ENCODE results near the gene ZDHHC3.
"Not testable (repeated sequence)": the region's sequence is repeated elsewhere in the genome, so short reads cannot be mapped to it uniquely, and the experiment has no call there.

Gene ZDHHC3

DNA sequence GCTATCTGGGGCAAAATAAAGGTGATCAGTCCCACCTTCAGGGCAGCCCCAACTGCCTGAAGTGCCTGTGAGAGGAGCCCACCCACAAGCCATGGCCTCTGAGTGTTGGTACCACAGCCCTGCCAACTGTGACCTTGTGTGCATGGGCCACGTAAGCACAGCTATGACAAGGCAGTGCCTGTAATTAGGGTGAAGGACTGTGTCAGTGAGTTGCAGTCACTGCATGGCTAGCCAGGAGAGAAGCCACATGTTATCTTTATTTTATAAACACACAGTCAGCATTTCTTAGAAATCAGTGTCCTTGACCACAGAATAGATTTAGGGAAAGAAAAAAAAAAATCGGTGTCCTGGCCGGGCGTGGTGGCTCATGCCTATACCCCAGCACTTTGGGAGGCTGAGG, 24.8 kb upstream of the ZDHHC3 start:
- in situ Hi-C loops (cut with HindIII; ENCODE audit: low pct_ligation_motif_present, low pct_unique_long_range_greater_than_20kb, low sequenced_read_pairs), result no loop called here
- no peak for DNase-seq

DNA sequence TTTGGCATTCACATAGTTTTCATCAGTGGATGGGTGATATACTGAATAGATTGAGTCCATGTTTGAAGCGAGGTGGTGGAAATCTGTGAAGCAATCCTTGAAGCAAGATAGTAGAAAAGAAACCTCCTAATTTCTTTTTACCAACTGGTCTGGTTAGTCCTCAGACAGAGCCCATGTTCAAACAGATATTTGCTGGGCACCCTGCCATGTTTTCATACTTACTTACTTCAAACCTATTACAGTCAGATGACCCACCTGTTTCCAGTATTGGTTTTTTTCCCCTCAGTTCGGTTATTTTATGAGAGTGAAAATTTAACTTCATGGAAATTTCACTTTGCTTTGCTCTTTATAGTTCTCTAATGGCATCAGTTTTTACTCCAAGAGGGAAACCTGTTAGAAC, 23.8 kb upstream of the ZDHHC3 start:
- no peak for DNase-seq
- in situ Hi-C loops (cut with HindIII; ENCODE audit: low pct_ligation_motif_present, low pct_unique_long_range_greater_than_20kb, low sequenced_read_pairs), result no loop called here

DNA sequence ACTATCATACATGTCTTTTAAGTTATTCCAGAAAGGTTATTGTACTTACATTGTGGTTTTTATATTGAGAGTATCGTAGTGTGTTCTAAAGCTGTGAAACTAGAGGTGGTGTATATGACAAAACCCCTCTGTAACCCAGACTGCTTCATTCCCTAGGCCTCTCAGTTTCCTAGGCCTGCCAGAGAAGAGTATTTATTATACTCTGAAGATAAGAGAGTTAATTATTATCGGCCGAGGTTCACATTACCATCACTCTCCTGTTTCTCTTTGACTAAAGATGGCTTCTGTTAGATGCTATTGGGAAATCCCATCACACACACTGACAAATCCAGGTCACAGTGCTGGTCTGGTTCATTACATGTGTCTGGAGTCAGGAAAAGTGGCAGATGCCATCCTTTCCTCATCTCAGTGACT, 20.6 kb upstream of the ZDHHC3 start:
- in situ Hi-C loops (cut with HindIII; ENCODE audit: low pct_ligation_motif_present, low pct_unique_long_range_greater_than_20kb, low sequenced_read_pairs), result no loop called here
- peak; percentile 22 for DNase-seq

DNA sequence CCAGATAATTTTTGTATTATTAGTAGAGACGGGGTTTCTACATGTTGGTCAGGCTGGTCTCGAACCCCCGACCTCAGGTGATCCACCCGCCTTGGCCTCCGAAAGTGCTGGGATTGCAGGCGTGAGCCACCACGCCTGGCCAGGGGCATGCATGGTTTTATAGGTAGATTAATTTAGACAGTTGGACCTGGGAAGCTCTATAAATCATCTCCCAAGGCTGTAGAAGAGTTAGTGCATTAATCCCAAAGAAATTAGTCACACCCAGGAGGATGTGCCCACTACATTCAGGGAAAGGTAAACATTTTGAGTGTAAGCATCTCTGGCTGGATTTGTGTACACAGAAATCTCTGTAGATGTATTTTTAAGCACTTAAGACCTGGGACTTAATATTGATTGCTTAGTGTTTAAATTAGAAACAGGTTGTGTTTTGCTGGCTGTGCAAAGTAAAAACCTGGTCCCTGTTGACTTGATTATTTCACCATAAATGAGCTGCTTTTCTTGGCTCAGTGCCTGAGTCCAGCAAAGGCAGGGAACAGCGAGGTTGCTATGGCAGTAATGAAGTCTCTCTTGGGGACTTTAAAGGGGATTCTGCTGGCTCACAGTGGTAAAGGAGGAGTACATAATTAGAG, 19.3 kb upstream of the ZDHHC3 start:
- DNase-seq, result no peak

DNA sequence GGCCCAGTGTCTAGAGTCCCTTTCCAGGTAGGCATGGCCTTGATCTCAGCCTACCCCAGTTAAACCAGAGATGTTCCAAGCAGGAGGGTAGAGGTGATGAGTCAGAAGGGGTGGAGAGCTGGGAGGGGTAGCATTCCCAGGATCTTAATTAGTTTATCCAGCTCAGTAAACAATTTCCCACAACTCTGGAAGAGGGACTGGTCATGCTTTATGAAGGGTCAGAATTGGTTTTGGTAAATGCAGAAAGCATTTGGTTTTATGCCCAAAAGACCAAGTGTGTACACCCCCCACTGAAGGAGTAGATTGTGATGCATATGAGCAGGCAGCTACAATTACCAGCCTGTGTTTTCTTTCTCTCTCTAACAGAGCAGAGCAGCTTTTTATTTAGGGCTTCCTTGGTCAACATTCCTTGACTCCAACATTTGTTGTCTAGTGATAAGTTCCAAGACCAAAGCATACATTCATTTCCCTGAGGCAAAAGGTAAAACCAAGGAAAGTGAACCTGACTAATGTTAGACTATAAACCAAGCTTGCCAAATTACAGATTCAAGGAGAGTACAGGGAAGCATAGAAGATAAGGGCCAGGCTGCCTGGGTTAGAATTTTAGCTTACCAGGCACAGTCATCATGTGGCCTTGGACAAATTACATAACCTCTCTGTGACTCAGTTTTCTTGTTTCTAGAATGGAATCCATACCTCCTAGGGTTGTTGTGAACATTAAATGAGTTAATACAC, 17.7 kb upstream of the ZDHHC3 start:
- in situ Hi-C loops (cut with HindIII; ENCODE audit: low pct_ligation_motif_present, low pct_unique_long_range_greater_than_20kb, low sequenced_read_pairs), result no loop called here
- no peak for DNase-seq

More for the DNA sequence above, 19.3 kb upstream of the ZDHHC3 start:
- in situ Hi-C loops (cut with HindIII; ENCODE audit: low pct_ligation_motif_present, low pct_unique_long_range_greater_than_20kb, low sequenced_read_pairs), result no loop called here

DNA sequence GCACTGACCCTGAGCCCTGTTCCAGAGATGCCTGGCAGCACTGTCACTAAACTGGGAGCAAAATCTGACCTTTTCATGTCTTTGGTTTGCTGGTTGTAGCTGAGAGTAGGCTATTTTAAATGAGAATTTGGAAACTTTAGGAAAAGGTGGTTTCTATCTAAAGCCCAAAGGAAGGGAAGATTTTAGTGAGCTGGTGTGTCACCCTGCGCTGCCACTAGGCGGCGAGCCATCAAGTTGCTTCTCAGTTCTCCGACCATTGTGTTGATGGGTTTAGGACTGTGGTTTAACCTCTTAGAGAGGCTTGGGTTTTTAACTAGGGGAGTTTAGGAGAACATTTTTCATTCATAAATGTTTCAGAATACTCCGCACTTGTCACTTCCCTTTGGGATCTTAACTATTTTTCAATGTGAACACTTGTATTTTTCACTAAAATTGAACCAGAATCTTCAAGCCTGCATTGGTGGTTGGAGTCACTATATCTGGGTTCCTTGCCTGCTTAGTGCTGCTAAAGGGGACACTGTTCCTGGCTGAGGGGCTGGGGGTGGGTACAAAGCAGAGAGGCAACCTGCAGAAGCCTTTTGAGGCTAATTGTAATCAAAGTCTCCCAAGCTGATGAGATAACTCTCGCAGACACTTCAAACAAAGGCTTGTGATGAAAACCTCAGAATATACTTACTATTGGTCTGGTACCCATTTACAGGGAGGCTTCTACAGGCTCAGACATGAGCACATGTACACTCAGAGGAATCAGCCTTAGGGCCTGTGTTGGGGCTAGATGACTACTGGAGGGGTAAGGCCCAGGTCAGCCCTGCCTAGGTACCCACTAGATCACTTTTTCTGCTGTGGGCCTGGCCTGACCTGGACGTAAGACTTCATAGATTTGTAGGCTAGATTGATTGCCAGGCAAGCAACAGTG, 16.8 kb upstream of the ZDHHC3 start:
- in situ Hi-C loops (cut with HindIII; ENCODE audit: low pct_ligation_motif_present, low pct_unique_long_range_greater_than_20kb, low sequenced_read_pairs), result no loop called here
- DNase-seq, result no peak

DNA sequence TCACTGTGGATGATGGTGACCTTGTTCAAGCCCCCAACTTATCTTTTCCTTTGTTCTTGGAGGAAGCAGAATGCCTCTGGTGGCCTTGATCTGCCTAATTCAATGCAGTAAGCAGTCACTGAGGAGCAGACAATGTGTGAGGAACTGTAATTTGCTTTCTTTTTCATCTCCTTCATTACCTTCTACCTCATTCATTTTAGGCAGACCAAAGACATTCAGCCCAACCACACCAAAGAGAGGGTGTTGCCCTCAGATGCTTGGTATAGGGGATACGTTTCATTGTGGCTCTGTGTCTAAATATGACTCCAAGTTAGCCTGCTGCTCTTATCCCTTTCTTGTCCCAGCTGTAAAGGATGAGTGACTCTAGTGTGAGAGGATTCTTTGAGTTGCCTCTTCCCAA, 15.4 kb upstream of the ZDHHC3 start:
- in situ Hi-C loops (cut with HindIII; ENCODE audit: low pct_ligation_motif_present, low pct_unique_long_range_greater_than_20kb, low sequenced_read_pairs), result no loop called here

DNA sequence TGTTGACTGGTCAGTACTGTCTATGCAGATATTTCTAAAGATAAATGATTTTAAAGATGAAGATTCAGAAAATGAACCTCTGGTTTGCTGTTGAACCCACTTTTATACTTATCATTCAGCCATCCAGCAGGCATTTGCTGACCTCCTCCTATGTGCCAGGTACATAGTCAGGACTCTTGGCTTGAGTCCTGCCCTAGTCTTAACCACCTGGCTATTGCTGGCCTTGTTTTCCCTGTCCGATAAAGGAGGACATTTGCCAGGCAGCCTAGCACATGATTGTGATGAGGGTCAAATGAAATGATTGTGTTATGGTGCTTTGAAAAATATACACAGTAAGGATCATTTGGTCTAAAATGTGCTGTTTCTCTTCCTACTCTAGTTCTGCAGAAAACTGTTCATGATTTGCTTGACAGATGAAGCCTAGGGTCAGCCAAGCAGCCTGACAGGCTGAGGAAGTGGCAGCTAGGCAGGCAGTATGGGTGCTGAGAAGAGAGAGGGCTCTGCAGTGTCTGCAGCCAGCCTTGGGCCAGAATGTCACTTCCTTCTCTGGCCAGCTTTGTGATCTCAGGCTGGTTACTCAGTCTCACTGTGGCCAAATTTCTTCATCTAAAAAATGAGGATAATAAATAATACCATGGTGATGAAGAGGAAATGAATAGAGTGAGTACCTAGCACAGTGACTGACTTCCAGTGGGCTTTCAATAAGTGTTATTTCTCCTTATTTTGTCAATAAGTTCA, 13.8 kb upstream of the ZDHHC3 start:
- no peak for DNase-seq
- in situ Hi-C loops (cut with HindIII; ENCODE audit: low pct_ligation_motif_present, low pct_unique_long_range_greater_than_20kb, low sequenced_read_pairs), result no loop called here

More for the DNA sequence above, 15.4 kb upstream of the ZDHHC3 start:
- DNase-seq, result no peak

DNA sequence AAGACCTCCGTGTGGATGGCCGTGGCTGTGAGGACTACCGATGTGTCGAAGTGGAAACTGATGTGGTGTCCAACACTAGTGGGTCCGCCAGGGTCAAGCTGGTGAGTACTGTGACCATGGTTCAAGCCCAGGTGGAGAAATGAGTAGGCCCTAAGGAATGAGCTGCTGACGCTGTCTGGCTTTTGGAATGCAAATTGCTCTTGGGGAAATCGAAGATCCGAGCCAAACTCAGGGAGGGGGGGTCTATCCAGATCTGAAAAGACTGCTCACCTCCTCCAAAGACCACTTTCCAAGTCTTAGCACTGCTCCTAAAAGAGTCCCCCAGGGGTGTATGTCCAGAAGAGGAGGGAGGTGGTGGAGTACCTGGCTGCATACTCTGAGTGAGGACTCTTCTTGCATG, 13.2 kb upstream of the ZDHHC3 start:
- in situ Hi-C loops (cut with HindIII; ENCODE audit: low pct_ligation_motif_present, low pct_unique_long_range_greater_than_20kb, low sequenced_read_pairs), result no loop called here
- DNase-seq, result no peak

DNA sequence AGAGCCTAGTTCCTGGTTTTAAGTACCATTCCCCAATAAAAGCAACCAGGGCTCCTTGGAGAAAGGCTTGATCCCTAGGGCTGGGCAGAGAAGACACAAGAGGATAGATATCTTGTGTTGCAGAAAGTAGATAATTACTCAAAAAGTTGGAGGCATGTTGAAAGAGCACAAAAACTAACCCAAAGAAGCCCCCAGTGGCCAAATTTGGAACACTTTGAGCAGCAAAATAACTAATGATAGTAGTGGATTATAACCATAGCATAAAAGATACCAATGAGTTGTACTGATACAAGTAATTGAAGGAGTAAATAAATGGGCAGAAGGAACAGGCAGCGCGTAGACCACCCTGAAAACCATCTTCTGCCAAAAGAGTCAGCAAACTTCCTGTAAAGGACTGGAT, 12.1 kb upstream of the ZDHHC3 start:
- peak; percentile 17 for DNase-seq
- in situ Hi-C loops (cut with HindIII; ENCODE audit: low pct_ligation_motif_present, low pct_unique_long_range_greater_than_20kb, low sequenced_read_pairs), result no loop called here

DNA sequence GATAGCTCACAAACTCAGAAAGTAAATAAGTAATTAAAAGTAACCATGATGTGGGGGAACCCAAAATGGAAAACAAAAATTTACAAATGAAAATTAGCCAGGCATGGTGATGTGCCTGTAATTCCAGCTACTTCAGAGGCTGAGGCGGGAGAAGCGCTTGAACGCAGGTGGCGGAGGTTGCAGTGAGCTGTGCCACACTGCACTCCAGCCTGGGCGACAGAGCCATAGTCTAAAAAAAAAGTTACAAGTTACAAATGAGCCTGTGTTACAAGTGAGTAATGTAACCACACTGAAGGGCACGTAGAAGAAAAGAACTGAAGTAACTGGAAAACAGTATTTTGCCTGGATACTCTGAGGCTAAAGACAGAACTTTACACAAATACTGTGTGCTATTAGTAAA, 11.4 kb upstream of the ZDHHC3 start:
- DNase-seq, result no peak
- in situ Hi-C loops (cut with HindIII; ENCODE audit: low pct_ligation_motif_present, low pct_unique_long_range_greater_than_20kb, low sequenced_read_pairs), result no loop called here

DNA sequence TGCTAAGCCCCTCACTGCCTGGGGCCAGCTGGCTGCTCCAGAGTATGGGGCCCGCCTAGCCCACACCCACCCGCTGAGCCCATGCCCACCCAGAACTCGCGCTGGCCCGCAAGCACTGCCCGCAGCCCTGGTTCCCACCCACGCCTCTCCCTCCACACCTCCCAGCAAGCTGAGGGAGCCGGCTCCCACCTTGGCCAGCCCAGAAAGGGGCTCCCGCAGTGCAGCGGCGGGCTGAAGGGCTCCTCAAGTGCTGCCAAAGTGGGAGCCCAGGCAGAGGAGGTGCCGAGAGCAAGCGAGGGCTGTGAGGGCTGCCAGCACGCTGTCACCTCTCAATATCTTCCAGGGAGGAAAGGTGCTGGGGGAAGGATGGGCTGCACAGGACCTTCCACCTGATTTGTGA, 10.4 kb upstream of the ZDHHC3 start:
- DNase-seq; in situ Hi-C loops (cut with HindIII; ENCODE audit: low pct_ligation_motif_present, low pct_unique_long_range_greater_than_20kb, low sequenced_read_pairs): not testable (repeated sequence)

DNA sequence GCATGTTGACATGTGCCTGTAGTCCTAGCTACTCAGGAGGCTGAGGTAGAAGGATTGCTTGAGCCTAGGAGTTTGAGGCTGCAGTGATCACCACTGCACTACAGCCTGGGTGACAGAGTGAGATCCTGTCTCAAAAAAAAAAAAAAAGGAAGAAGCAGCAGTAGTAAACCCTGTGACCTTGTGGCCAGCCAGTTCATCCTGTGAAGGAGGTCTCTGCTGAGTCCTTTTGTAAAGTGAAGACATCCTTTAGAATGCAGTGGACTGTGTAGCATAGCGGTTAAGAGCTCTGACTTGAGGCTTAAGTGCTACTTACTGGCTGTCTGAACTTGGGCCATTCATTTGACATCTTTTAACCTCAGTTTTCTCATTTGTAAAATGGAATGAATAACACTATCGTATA, 8.4 kb upstream of the ZDHHC3 start:
- no peak for DNase-seq
- in situ Hi-C loops (cut with HindIII; ENCODE audit: low pct_ligation_motif_present, low pct_unique_long_range_greater_than_20kb, low sequenced_read_pairs), result no loop called here

DNA sequence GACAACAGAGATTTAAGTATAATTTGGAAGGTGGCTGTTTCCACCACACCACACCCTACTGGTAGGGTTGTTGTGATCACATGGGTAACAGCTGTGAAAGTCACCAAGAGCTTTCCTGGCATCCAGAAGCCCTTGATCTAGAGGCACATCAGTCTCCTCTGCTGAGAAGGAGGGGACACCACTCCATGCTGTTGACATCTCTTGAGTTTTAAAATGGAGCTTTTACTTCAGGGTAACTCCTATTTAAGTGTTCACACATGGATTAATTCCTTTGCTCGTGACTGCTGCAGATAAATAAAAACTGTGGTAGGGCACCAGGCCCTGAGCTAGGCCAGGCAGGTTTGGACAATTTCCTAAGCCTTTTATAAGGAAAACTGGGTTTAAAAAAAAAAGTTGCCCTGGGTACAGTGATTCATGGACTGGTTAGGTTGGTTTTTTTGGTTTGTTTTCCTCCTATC, 7.5 kb upstream of the ZDHHC3 start:
- no peak for DNase-seq
- in situ Hi-C loops (cut with HindIII; ENCODE audit: low pct_ligation_motif_present, low pct_unique_long_range_greater_than_20kb, low sequenced_read_pairs), result no loop called here

DNA sequence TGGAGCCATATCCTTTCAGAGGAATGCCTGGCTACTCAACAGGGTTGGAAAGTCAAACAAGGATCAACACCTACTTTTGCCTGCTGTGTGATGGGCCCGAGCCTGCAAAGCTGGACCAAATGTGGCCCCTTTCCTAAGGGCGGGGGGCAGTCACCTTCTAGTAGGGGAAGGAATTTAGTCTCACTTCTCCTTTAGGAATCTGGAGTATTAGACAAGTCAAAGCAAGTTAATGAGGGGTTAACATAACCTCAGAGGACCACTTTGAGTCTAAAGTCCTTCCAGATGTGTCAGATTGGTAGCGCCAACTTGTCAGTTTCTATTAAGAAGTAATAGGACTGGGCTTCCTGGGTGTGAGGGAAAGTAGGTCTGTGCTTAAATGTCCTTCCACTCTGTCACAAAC, 6.8 kb upstream of the ZDHHC3 start:
- in situ Hi-C loops (cut with HindIII; ENCODE audit: low pct_ligation_motif_present, low pct_unique_long_range_greater_than_20kb, low sequenced_read_pairs), result no loop called here
- DNase-seq, result no peak

DNA sequence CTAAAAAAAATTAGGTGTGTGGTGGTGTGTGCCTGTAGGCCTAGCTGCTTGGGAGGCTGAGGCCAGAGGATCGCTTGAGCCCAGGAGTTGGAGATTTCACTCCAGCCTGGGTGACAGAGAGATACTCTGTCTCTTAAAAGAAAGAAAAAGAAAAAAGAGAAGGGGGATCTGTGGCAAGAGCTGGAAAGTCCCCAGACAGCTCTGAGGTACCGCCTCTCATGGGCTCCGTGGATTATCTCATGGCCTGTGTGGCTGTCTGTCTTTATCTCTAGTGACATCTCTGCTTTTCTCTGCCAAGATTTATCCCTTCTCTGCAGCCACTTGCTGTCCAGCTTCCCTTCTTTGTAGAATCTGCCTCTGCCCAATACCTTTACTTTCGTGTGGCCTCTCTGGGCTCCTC, 5.8 kb upstream of the ZDHHC3 start:
- in situ Hi-C loops (cut with HindIII; ENCODE audit: low pct_ligation_motif_present, low pct_unique_long_range_greater_than_20kb, low sequenced_read_pairs), result no loop called here
- DNase-seq, result no peak

DNA sequence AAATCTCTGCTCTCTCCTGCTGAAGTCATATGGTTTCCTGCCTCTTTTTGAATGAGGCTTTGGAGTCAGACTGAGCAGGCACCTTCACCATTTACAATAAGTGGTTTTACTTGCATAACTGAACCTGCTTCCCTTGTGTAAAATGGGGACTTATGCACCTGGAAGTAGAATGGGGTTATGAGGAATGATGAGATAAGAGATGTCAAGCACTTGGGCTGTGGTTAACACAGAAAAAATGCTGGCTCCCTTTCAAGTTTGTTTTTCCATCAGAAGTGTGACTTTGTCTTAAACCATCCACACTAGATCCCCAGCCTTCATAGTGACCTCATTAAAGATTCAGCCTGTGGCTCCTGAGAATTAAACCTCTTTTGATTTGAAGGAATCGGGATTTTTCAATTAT, 5.2 kb upstream of the ZDHHC3 start:
- in situ Hi-C loops (cut with HindIII; ENCODE audit: low pct_ligation_motif_present, low pct_unique_long_range_greater_than_20kb, low sequenced_read_pairs), result no loop called here
- DNase-seq, result no peak

DNA sequence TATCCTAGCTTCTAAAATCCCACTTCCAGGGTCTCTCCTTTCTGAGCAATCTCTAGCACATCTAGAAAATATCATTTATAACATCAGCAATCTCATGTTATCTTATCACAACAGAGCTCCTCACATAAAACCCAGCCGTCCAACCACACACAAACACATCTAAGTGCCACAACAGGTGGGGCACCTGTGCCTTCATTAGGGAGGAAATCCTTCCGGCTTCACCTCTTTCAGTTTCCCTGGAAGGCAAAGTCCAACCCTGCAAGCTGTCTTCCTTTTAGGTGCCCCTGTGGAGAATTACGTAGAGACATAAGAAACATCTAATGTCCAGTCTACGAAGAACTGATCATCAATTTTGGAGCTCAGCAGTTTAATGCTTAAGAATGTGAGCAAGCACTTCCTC, 1.6 kb downstream of the ZDHHC3 start:
- in situ Hi-C loops (cut with HindIII; ENCODE audit: low pct_ligation_motif_present, low pct_unique_long_range_greater_than_20kb, low sequenced_read_pairs), result no loop called here
- DNase-seq, result no peak

Data from ACHN (cell line).